Spleen (tissue), 7 donors: Measurements from ENCODE around the gene PNLIP.

Source experiments
- CTCF ChIP-seq, 11 experiments: fragments of 200-600 bp in 7 of 11; fragments of 450-650 bp in 4 of 11; sonication (generic) in 4 of 11; IDR thresholded peaks in 8 of 11; conservative IDR thresholded peaks in 3 of 11; 1 replicate in 7 of 11; 2 replicates in 4 of 11; pipeline versions ENCODE4 v1.4.0 to v1.8.0; 2016 to 2021; ENCODE audit warnings: antibody characterized with exemption in 11 of 11, inconsistent platforms in 4 of 11, mild to moderate bottlenecking in 1 of 11
- POLR2A ChIP-seq, 3 donors: fragments of 450-650 bp; IDR thresholded peaks; one replicate each; pipeline ENCODE4 v1.5.1; 2017; ENCODE audit warnings: antibody characterized with exemption in 3 of 3, mild to moderate bottlenecking in 1 of 3
- donor health status: DM: no; HTN: no; CAD: no; lungs with moderate emphysema.
- donor health status: DM: no; HTN: no; CAD: no.
- donor health status: DM: no; HTN: no; CAD: no.

GRCh38 chr10:116611153-116611545 is 65.4 kb downstream of the PNLIP start:
- TF ChIP-seq POLR2A (IDR thresholded peaks at IDR 0.05): no peak
- no peak for TF ChIP-seq CTCF (IDR thresholded peaks at IDR 0.05 in 8 of 11, conservative IDR thresholded peaks at IDR 0.05 in 3 of 11)
